T-cell (primary cell): Measurements from ENCODE around the gene RBM12. TPM values are rescaled to one million over a fixed set of nuclear protein-coding genes. Genes with fewer than 3 reads are reported as not detected.
A peak's percentile ranks its signal among the peaks of the same experiment; 100 is the strongest.
"Not testable (repeated sequence)": the region's sequence is repeated elsewhere in the genome, so short reads cannot be mapped to it uniquely, and the experiment has no call there.

Experiments
- ATAC-seq, 4 experiments: fragments of 200-7000 bp in 3 of 4; fragments of 150-1000 bp in 1 of 4; cut with Tn5 transposase; replicated peaks in 1 of 4; 1 replicate in 3 of 4; 2 replicates in 1 of 4; pipeline ENCODE4 v1.10.0; 2021; ENCODE audit warnings: moderate library complexity in 3 of 4, mild to moderate bottlenecking in 2 of 4, moderate number of reproducible peaks in 1 of 4
- CTCF ChIA-PET, 2 donors: fragments of 300-600 bp; sonication (Branson Sonifier 250); formaldehyde crosslinking; loops; one replicate each; lab custom pipeline; 2022; ENCODE audit warnings: antibody characterized with exemption in 2 of 2; lab: Charles Lee
- POLR2A ChIA-PET, 2 donors: fragments of 300-600 bp; sonication (Branson Sonifier 250); formaldehyde crosslinking; loops; one replicate each; lab custom pipeline; 2022; ENCODE audit warnings: antibody characterized with exemption in 2 of 2; lab: Charles Lee
- DNase-seq, 35 experiments: peaks; one replicate each; pipeline versions ENCODE4 v3.0.0 to v3.0.0-alpha.2; 2013 to 2023
- H3K27ac ChIP-seq: one replicate; pipeline ENCODE4 v1.5.1; 2013; ENCODE audit warnings: low read length
- H3K27me3 ChIP-seq, 2 experiments: replicated peaks in 1 of 2; 1 replicate in 1 of 2; 2 replicates in 1 of 2; pipeline versions ENCODE4 v1.6.1 to v1.7.0; 2013; ENCODE audit warnings: low read length in 1 of 2, mixed read lengths in 1 of 2; ENCODE audit not compliant: control insufficient read depth in 2 of 2, insufficient read depth in 2 of 2; ENCODE audit errors: extremely low read depth in 1 of 2
- H3K36me3 ChIP-seq, 2 donors: 1 replicate in 1 of 2; 2 replicates in 1 of 2; pipeline versions ENCODE4 v1.6.1 to v1.7.0; 2013; ENCODE audit warnings: low read length in 1 of 2; ENCODE audit not compliant: control insufficient read depth in 2 of 2, insufficient read depth in 1 of 2; ENCODE audit errors: extremely low read depth in 1 of 2
- H3K4me1 ChIP-seq, 2 experiments: 1 replicate in 1 of 2; 2 replicates in 1 of 2; pipeline versions ENCODE4 v1.6.1 to v1.7.0; 2013; ENCODE audit warnings: low read length in 2 of 2, mixed read lengths in 1 of 2; ENCODE audit not compliant: insufficient read depth in 2 of 2, control insufficient read depth in 1 of 2; ENCODE audit errors: extremely low read depth in 1 of 2
- H3K4me3 ChIP-seq, 2 donors: 1 replicate in 1 of 2; 2 replicates in 1 of 2; pipeline versions ENCODE4 v1.5.1 to v1.7.0; 2013; ENCODE audit warnings: mild to moderate bottlenecking in 2 of 2, low read length in 1 of 2, moderate library complexity in 1 of 2; ENCODE audit not compliant: control insufficient read depth in 1 of 2; ENCODE audit errors: extremely low read depth in 1 of 2
- H3K9me3 ChIP-seq: 2 replicates; pipeline ENCODE4 v1.7.0; 2013
- H3K27ac Mint-ChIP-seq, 2 donors: one replicate each; pipeline ENCODE4 v1.8.0; 2020 to 2021; ENCODE audit warnings: mild to moderate bottlenecking in 2 of 2, mixed read lengths in 2 of 2
- H3K27me3 Mint-ChIP-seq, 2 donors: one replicate each; pipeline ENCODE4 v1.8.0; 2021 to 2022; ENCODE audit warnings: mixed read lengths in 2 of 2
- H3K36me3 Mint-ChIP-seq: one replicate; pipeline ENCODE4 v1.8.0; 2021; ENCODE audit warnings: mixed read lengths
- H3K4me1 Mint-ChIP-seq, 3 donors: one replicate each; pipeline ENCODE4 v1.8.0; 2020 to 2022; ENCODE audit warnings: mixed read lengths in 3 of 3, mild to moderate bottlenecking in 1 of 3
- H3K4me3 Mint-ChIP-seq, 3 donors: one replicate each; pipeline ENCODE4 v1.8.0; 2020 to 2022; ENCODE audit warnings: mild to moderate bottlenecking in 3 of 3, mixed read lengths in 3 of 3, moderate library complexity in 3 of 3
- H3K9me3 Mint-ChIP-seq, 3 donors: one replicate each; pipeline ENCODE4 v1.8.0; 2020 to 2022; ENCODE audit warnings: mixed read lengths in 3 of 3
- WGBS: methylation state at CpG from one replicate; pipeline ENCODE4 v1.1.5; 2013; ENCODE audit warnings: missing lambda C conversion rate; ENCODE audit not compliant: insufficient coverage; 5-methylcytosine and 5-hydroxymethylcytosine counted together
- total RNA-seq, 35 experiments: library from RNA in 6 of 35; stranded (reverse) in 6 of 35; fragments of 120-200 nt in 1 of 35; gene quantifications; one replicate each; pipeline versions ENCODE4 v1.2.1 to v1.2.4 and lab custom pipeline; 2013 to 2026

Gene RBM12
- total RNA-seq, 5 donors from 2014 or later (not counting 1 experiment from before 2014, with no cell fraction given), result 89.5 to 113 (median 109) TPM

DNA sequence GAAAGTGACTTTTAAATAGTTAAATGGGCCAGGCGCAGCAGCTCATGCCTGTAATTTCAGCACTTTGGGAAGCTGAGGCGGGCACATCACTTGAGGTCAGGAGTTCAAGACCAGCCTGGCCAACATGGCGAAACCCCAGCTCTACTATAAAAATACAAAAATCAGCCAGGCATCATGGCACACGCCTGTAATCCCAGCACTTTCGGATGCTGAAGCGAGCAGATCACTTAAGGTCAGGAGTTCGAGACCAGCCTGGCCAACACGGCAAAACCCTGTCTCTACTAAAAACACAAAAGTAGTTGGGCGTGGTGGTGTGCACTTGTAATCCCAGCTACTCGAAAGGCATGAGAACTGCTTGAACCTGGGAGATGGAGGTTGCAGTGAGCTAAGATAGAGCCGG, 41.2 kb upstream of the RBM12 start:
- POLR2A ChIA-PET, result interaction anchor here (0.6 to 1.4 kb wide), 7 partner anchors 9 to 57 kb away, joined by 3 to 6 read pairs (median 3); no protein-coding TSS in a partner anchor
- ATAC-seq, H3K27me3 Mint-ChIP-seq, H3K27ac Mint-ChIP-seq, H3K4me1 ChIP-seq, H3K4me3 ChIP-seq, H3K27me3 ChIP-seq, H3K9me3 ChIP-seq, H3K9me3 Mint-ChIP-seq, H3K4me3 Mint-ChIP-seq, H3K27ac ChIP-seq, DNase-seq: not testable (repeated sequence)
- peaks cover under 1 to 82% of the 10 kb centered on the region in 2 donors for H3K36me3 ChIP-seq
- CTCF ChIA-PET, result interaction anchor here in 1 of 2 donors (1.2 kb wide), 1 partner anchor 13 kb away, joined by 3 read pairs; no protein-coding TSS in a partner anchor
- Mint-ChIP-seq H3K36me3 (peaks cover 61% of the 10 kb centered on the region), H3K4me1 (peaks cover 36 to 41% (median 40%) of the 10 kb centered on the region in 3 donors)
- WGBS, result no CpG with 5 or more reads among the region's 11 CpGs

DNA sequence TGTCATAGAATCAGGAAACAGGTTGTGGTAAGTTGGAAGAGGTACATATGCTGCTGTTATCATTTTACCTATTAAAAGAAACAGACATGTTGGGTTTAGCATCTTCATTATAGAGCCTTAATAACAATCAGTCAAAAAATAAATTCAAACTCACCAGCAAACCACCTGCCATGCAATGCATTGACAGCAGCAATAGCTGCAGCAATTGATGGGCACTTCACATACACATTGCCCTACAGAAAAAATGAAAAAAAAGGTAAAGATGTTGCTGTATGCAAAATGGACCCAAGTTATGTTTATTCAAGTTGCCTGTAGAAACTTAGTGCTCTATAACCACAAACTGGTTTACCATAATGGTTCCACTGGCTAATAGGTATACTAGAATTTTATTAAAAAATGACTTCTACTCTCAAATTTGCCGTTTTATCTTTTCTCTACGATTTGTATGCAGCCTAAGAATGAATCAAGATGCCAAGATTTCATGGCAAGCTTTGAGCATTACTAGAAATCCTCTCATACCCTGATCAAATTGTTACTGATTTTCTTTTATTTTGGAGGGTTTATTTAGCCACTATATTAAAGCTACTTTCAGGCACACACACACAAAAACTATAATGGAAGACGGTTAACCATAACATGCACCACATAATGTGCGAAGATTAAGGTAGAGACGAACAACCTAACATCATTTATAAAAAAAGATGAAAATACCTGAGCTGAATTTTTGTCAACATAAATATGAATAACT, 40.0 kb upstream of the RBM12 start:
- H3K27me3 ChIP-seq, result no peaks in the 10 kb centered on the region
- H3K9me3 Mint-ChIP-seq, result no peaks in the 10 kb centered on the region
- no peak overlapping the region for H3K27ac ChIP-seq
- POLR2A ChIA-PET, result interaction anchor here (0.7 to 1.2 kb wide), 9 partner anchors 10 to 121 kb away, joined by 3 to 6 read pairs (median 4); partner anchors contain the start of gene RBM39 (in 1 of the 2)
- DNase-seq (no peak), ATAC-seq (no peak)
- H3K4me1 Mint-ChIP-seq, result peaks cover 36 to 44% (median 40%) of the 10 kb centered on the region in 3 donors
- 100% methylated on average over 2 of the region's 5 CpGs for WGBS
- H3K27me3 Mint-ChIP-seq, result no peaks in the 10 kb centered on the region
- H3K9me3 ChIP-seq, result no peaks in the 10 kb centered on the region
- H3K4me3 Mint-ChIP-seq, result peak overlapping the region in 1 of 3 donors; percentile 25
- peaks cover 4 to 72% of the 10 kb centered on the region in 2 donors for H3K36me3 ChIP-seq
- peaks cover 4 to 6% of the 10 kb centered on the region in 2 experiments for H3K4me1 ChIP-seq
- CTCF ChIA-PET, result interaction anchor here in 1 of 2 donors (0.6 to 1.5 kb wide), 5 partner anchors 10 to 31 kb away, joined by 3 to 5 read pairs (median 3); no protein-coding TSS in a partner anchor
- H3K36me3 Mint-ChIP-seq, result peaks cover 54% of the 10 kb centered on the region
- no peak overlapping the region for H3K27ac Mint-ChIP-seq
- H3K4me3 ChIP-seq, result no peak overlapping the region

DNA sequence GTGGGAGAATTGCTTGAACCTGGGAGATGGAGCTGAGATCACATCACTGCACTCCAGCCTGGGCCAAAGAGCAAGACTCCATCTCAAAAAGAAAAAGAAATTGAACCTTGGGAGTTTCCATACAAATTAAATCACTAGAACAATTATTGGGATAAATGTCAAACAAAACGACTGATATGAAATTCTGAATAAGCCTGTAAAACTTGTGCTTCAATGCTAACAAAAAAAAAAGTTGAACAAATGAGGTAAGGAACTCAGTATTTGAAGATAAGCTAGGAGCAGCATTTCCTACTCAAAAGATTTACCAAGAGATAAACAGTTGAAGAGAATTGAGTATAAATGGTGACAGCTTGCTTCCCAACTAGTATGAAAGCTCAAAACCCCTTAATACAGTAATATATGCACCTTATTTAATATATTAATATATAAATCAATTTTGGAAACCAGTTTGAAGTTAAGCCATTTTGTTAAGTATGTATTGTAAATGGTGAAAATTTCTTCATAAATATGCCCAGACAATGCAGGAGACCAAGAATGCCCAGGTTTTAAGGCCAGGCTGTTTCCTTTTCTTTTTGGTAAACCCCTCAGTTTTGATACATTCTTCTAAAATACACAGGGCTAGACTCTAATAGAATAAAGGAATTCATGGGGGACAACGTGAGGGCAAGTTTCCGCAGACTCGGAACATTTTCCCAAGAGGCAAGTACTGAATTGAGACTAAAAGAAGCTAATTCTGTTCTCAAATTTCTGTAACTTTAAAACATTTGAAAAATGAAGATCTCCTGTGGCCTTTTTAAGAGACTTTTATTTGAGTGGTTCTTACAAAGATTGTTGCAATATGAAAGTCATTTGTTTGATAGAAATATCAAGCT, 38.4 kb upstream of the RBM12 start:
- Histone ChIP-seq H3K27ac (no peak overlapping the region), H3K27me3 (no peaks in the 10 kb centered on the region), H3K36me3 (peaks cover 4 to 57% of the 10 kb centered on the region in 2 donors), H3K4me1 (peaks cover 12% of the 10 kb centered on the region in 2 experiments), H3K9me3 (no peaks in the 10 kb centered on the region), H3K4me3 (no peak overlapping the region)
- ChIA-PET CTCF (interaction anchor here (0.6 to 1.1 kb wide), 3 partner anchors 8 to 87 kb away, joined by 3 to 4 read pairs (median 3); partner anchors contain the start of gene SPAG4 (in 1 of the 2)), POLR2A (interaction anchor here (0.5 to 1.9 kb wide), 17 partner anchors 8 to 358 kb away, joined by 3 to 13 read pairs (median 3); partner anchors contain the start of gene RBM39 (in 1 of the 2))
- ATAC-seq (no peak), DNase-seq (no peak)
- peak overlapping the region in 1 of 2 donors; percentile 4 for H3K27ac Mint-ChIP-seq
- peaks cover 46% of the 10 kb centered on the region for H3K36me3 Mint-ChIP-seq
- no peak overlapping the region for H3K4me3 Mint-ChIP-seq
- WGBS, result no CpG with 5 or more reads among the region's 4 CpGs
- peaks cover 35 to 49% (median 46%) of the 10 kb centered on the region in 3 donors for H3K4me1 Mint-ChIP-seq
- no peaks in the 10 kb centered on the region for H3K9me3 Mint-ChIP-seq
- H3K27me3 Mint-ChIP-seq, result no peaks in the 10 kb centered on the region

GRCh38 chr20:35702051-35702823, 37.5 kb upstream of the RBM12 start:
- H3K4me1 ChIP-seq, result peaks cover 16 to 19% of the 10 kb centered on the region in 2 experiments
- CTCF ChIA-PET, result interaction anchor here (0.6 to 1.3 kb wide), 3 partner anchors 9 to 86 kb away, joined by 3 to 4 read pairs (median 3); partner anchors contain the start of gene SPAG4 (in 1 of the 2)
- Mint-ChIP-seq H3K27me3 (no peaks in the 10 kb centered on the region), H3K4me3 (peak overlapping the region in 1 of 3 donors; percentile 41), H3K27ac (peak overlapping the region in 1 of 2 donors; percentile 31), H3K36me3 (peaks cover 45% of the 10 kb centered on the region), H3K4me1 (peaks cover 44 to 57% (median 52%) of the 10 kb centered on the region in 3 donors), H3K9me3 (no peaks in the 10 kb centered on the region)
- POLR2A ChIA-PET, result interaction anchor here (0.5 to 1.9 kb wide), 12 partner anchors 8 to 66 kb away, joined by 3 to 13 read pairs (median 6); no protein-coding TSS in a partner anchor
- DNase-seq (no peak), ATAC-seq (no peak)
- H3K4me3 ChIP-seq, result no peak overlapping the region
- 95% methylated on average over 6 of the region's 12 CpGs for WGBS
- no peaks in the 10 kb centered on the region for H3K9me3 ChIP-seq
- H3K36me3 ChIP-seq, result peaks cover 4 to 51% of the 10 kb centered on the region in 2 donors
- no peak overlapping the region for H3K27ac ChIP-seq
- no peaks in the 10 kb centered on the region for H3K27me3 ChIP-seq

- POLR2A ChIA-PET, result interaction anchor here (0.5 to 2.0 kb wide), 7 partner anchors 9 to 168 kb away, joined by 3 to 10 read pairs (median 4); no protein-coding TSS in a partner anchor
- peak overlapping the region; percentile 87 for H3K27ac ChIP-seq
- Mint-ChIP-seq H3K36me3 (peaks cover 41% of the 10 kb centered on the region), H3K4me1 (peaks cover 48 to 59% (median 59%) of the 10 kb centered on the region in 3 donors), H3K4me3 (peak overlapping the region; percentile 87 to 100 (median 89)), H3K27me3 (no peaks in the 10 kb centered on the region), H3K9me3 (no peaks in the 10 kb centered on the region), H3K27ac (peak overlapping the region; percentile 89 to 93)
- WGBS, result 94% methylated on average over 3 of the region's 7 CpGs
- H3K27me3 ChIP-seq, result no peaks in the 10 kb centered on the region
- H3K4me3 ChIP-seq, result no peak overlapping the region
- no peak for DNase-seq
- no peak for ATAC-seq
- H3K9me3 ChIP-seq, result no peaks in the 10 kb centered on the region
- peaks cover 4 to 45% of the 10 kb centered on the region in 2 donors for H3K36me3 ChIP-seq
- CTCF ChIA-PET, result interaction anchor here in 1 of 2 donors (0.5 to 2.4 kb wide), 3 partner anchors 11 to 96 kb away, joined by 3 to 13 read pairs (median 3); partner anchors contain the start of gene RBM39
- H3K4me1 ChIP-seq, result peaks cover 16 to 19% of the 10 kb centered on the region in 2 experiments
Measured at GRCh38 chr20:35700625-35701148, 36.0 kb upstream of the RBM12 start.
